SK-N-SH (cell line): Measurements from ENCODE around the gene SPOCK1. TPM values are rescaled to one million over a fixed set of nuclear protein-coding genes. Genes with fewer than 3 reads are reported as not detected.

ENCODE experiments used
- CTCF ChIA-PET: fragments of 300-600, 350-600 bp; formaldehyde crosslinking; extraction: SDS; loops from one replicate; lab custom pipeline; 2021; lab: Yijun Ruan, JAX
- POLR2A ChIA-PET: fragments of 350-600 bp; sonication (Branson Sonifier 250); formaldehyde crosslinking; extraction: SDS; loops from one replicate; lab custom pipeline; 2020; ENCODE audit warnings: antibody characterized with exemption, inconsistent platforms; lab: Yijun Ruan, JAX
- DNase-seq: peaks from one replicate; pipeline ENCODE4 v3.0.0; 2012
- H2AFZ ChIP-seq: fragments of 200-600 bp; sonication (generic); 2 replicates; pipeline ENCODE4 v1.8.1; 2016; ENCODE audit warnings: antibody characterized with exemption, mild to moderate bottlenecking, low read depth
- H3F3A ChIP-seq: fragments of 200-600 bp; sonication (generic); replicated peaks from 2 replicates; pipeline ENCODE3; 2016; ENCODE audit warnings: antibody characterized with exemption, mild to moderate bottlenecking; ENCODE audit not compliant: insufficient read depth
- H3K27ac ChIP-seq, 2 experiments: fragments of 200-500 bp in 1 of 2; fragments of 200-600 bp in 1 of 2; sonication (Bioruptor generic) in 1 of 2; sonication (generic), shearing (Covaris generic) in 1 of 2; 2 replicates each; pipeline versions ENCODE4 v1.5.1 to v1.6.1; 2014 to 2016; ENCODE audit warnings: low read depth in 2 of 2, inconsistent platforms in 1 of 2, low read length in 1 of 2, mild to moderate bottlenecking in 1 of 2, mixed read lengths in 1 of 2
- H3K27me3 ChIP-seq: fragments of 200-600 bp; sonication (generic), shearing (Covaris generic); 2 replicates; pipeline ENCODE4 v1.6.1; 2016; ENCODE audit warnings: mixed run types; ENCODE audit not compliant: insufficient read depth
- H3K36me3 ChIP-seq, 2 experiments: fragments of 200-500 bp in 1 of 2; fragments of 200-600 bp in 1 of 2; sonication (Bioruptor generic) in 1 of 2; sonication (generic) in 1 of 2; replicated peaks in 1 of 2; 2 replicates each; pipeline versions ENCODE3 to v1.5.1; 2014 to 2016; ENCODE audit warnings: low read length in 1 of 2, mild to moderate bottlenecking in 1 of 2; ENCODE audit not compliant: insufficient read depth in 2 of 2, control insufficient read depth in 1 of 2
- H3K4me1 ChIP-seq, 2 experiments: fragments of 200-500 bp in 1 of 2; fragments of 200-600 bp in 1 of 2; sonication (Bioruptor generic) in 1 of 2; sonication (generic), shearing (Covaris generic) in 1 of 2; 2 replicates each; pipeline versions ENCODE4 v1.5.1 to v1.6.1; 2014 to 2016; ENCODE audit warnings: low read depth in 1 of 2, low read length in 1 of 2, mixed run types in 1 of 2; ENCODE audit not compliant: insufficient read depth in 2 of 2, control insufficient read depth in 1 of 2
- H3K4me2 ChIP-seq: fragments of 200-600 bp; sonication (generic), shearing (Covaris generic); 2 replicates; pipeline ENCODE4 v1.6.1; 2017; ENCODE audit warnings: mixed run types
- H3K4me3 ChIP-seq, 2 experiments: fragments of 200-500 bp in 1 of 2; fragments of 200-600 bp in 1 of 2; sonication (Bioruptor generic) in 1 of 2; sonication (generic), shearing (Covaris generic) in 1 of 2; 2 replicates each; pipeline versions ENCODE4 v1.5.1 to v1.8.1; 2014 to 2016; ENCODE audit warnings: low read depth in 2 of 2, inconsistent platforms in 1 of 2, low read length in 1 of 2, mild to moderate bottlenecking in 1 of 2, mixed read lengths in 1 of 2, moderate library complexity in 1 of 2
- H3K79me2 ChIP-seq: fragments of 200-600 bp; sonication (generic); 2 replicates; pipeline ENCODE4 v1.8.1; 2017; ENCODE audit warnings: mild to moderate bottlenecking; ENCODE audit not compliant: insufficient read depth
- H3K9ac ChIP-seq: fragments of 200-600 bp; sonication (generic); 2 replicates; pipeline ENCODE4 v1.6.1; 2017; ENCODE audit warnings: mixed run types
- H3K9me2 ChIP-seq: fragments of 200-600 bp; sonication (generic); 2 replicates; pipeline ENCODE4 v1.6.1; 2017; ENCODE audit warnings: mixed run types
- H3K9me3 ChIP-seq: fragments of 200-600 bp; sonication (generic); 2 replicates; pipeline ENCODE4 v1.6.1; 2017; ENCODE audit warnings: mixed run types, mild to moderate bottlenecking, moderate library complexity
- H4K20me1 ChIP-seq: fragments of 200-600 bp; sonication (generic); 2 replicates; pipeline ENCODE4 v1.6.1; 2017; ENCODE audit warnings: mild to moderate bottlenecking, mixed run types; ENCODE audit not compliant: insufficient read depth
- CHD2 ChIP-seq: fragments of 150-350 bp; IDR thresholded peaks from 2 replicates; pipeline ENCODE4 v1.6.1; 2018; ENCODE audit warnings: low read length; ENCODE audit not compliant: partially characterized antibody
- ELF1 ChIP-seq: IDR thresholded peaks from 2 replicates; pipeline ENCODE4 v1.4.0; 2012
- FOXJ3 ChIP-seq: sonication (generic); formaldehyde crosslinking; IDR thresholded peaks from 2 replicates; pipeline ENCODE4 v1.5.1; 2020; ENCODE audit warnings: mild to moderate bottlenecking, missing genetic modification reagents
- FOXM1 ChIP-seq: IDR thresholded peaks from 2 replicates; pipeline ENCODE4 v1.4.0; 2012; ENCODE audit warnings: low read depth, mild to moderate bottlenecking
- JUND ChIP-seq: IDR thresholded peaks from 2 replicates; pipeline ENCODE4 v1.4.0; 2012
- MEF2A ChIP-seq: IDR thresholded peaks from 2 replicates; pipeline ENCODE4 v1.4.0; 2012; ENCODE audit warnings: low read depth, borderline replicate concordance
- MXI1 ChIP-seq: IDR thresholded peaks from 2 replicates; pipeline ENCODE4 v1.6.1; 2012; ENCODE audit warnings: mild to moderate bottlenecking, low read depth, low read length, improper control_type of control experiment
- NFIC ChIP-seq: IDR thresholded peaks from 2 replicates; pipeline ENCODE4 v1.4.0; 2012; ENCODE audit warnings: borderline replicate concordance
- POLR2AphosphoS5 ChIP-seq: IDR thresholded peaks from 2 replicates; pipeline ENCODE4 v1.6.1; 2012; ENCODE audit warnings: low read depth, low read length
- RXRA ChIP-seq: IDR thresholded peaks from 2 replicates; pipeline ENCODE4 v1.4.0; 2012; ENCODE audit warnings: low read depth, mild to moderate bottlenecking, borderline replicate concordance
- SMC3 ChIP-seq: IDR thresholded peaks from 2 replicates; pipeline ENCODE4 v1.6.1; 2012; ENCODE audit warnings: low read depth, low read length, improper control_type of control experiment
- TEAD4 ChIP-seq: IDR thresholded peaks from 2 replicates; pipeline ENCODE4 v1.4.0; 2012; ENCODE audit warnings: mild to moderate bottlenecking, borderline replicate concordance; ENCODE audit not compliant: insufficient read depth
- WGBS: methylation state at CpG from one replicate; pipeline ENCODE4 v1.1.6; 2017; ENCODE audit warnings: low lambda C conversion rate; 5-methylcytosine and 5-hydroxymethylcytosine counted together
- polyA plus RNA-seq, 3 experiments: library from polyadenylated mRNA; depleted of rRNA; stranded (reverse); fragments of >200 nt; gene quantifications; 2 replicates each; pipeline ENCODE4 v1.2.3, GENCODE V29; 2012
- TF ChIP-seq, protein P1 (sequence below): IDR thresholded peaks from 2 replicates; pipeline ENCODE4; 2012
- TF ChIP-seq, protein P2 (sequence below): IDR thresholded peaks from 2 replicates; pipeline ENCODE4 v1.4.0; 2012; ENCODE audit warnings: low read depth

Gene SPOCK1
- polyA plus RNA-seq, 1 of the 3 experiments (the other 2 are of a cell fraction): 11.3 TPM

DNA sequence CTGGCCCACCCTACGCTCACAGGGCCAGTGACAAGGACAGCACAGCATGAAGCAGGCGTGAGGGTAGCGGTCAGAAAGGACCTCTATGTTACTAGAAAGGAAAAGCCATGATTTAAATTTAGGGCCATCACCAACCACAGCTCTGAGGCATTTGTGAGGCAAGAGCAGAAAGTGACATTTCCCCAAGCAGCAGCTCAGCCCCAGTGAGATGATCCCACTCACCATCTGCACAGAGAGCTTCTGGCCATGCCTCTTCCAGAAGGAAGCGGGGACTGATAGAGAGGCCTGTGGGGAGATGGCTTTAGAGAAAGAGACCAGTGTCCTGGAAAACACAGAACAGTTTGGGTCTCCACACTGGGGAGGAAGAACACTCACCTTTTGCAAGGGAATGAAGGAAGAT, 413.9 kb downstream of the SPOCK1 start:
- H3K4me1 ChIP-seq: peaks cover 0 to 6% of the 10 kb centered on the region in 2 experiments; a peak in 1 of 4 replicates
- no peak for DNase-seq
- no peak overlapping the region for H3K4me3 ChIP-seq
- no peaks in the 10 kb centered on the region for H3K36me3 ChIP-seq
- no peaks in the 10 kb centered on the region for H3K27me3 ChIP-seq
- no peak overlapping the region for H2AFZ ChIP-seq
- H3K79me2 ChIP-seq: no peaks in the 10 kb centered on the region
- no peaks in the 10 kb centered on the region for H3F3A ChIP-seq
- CTCF ChIA-PET: interaction anchor here (1.0 to 5.6 kb wide), 2 partner anchors 10 to 315 kb away, joined by 3 to 30 read pairs; no protein-coding TSS in a partner anchor
- no peak overlapping the region for H3K27ac ChIP-seq
- POLR2A ChIA-PET: no interaction called here
- no peaks in the 10 kb centered on the region for H4K20me1 ChIP-seq
- no peak overlapping the region for H3K4me2 ChIP-seq
- H3K9ac ChIP-seq: no peak overlapping the region
- TF ChIP-seq TEAD4: no peak
- no peak for TF ChIP-seq RXRA
- TF ChIP-seq MEF2A: no peak
- no peak for TF ChIP-seq FOXJ3 (CRISPR knock-in tag)
- TF ChIP-seq ELF1: no peak
- TF ChIP-seq, protein P1, sequence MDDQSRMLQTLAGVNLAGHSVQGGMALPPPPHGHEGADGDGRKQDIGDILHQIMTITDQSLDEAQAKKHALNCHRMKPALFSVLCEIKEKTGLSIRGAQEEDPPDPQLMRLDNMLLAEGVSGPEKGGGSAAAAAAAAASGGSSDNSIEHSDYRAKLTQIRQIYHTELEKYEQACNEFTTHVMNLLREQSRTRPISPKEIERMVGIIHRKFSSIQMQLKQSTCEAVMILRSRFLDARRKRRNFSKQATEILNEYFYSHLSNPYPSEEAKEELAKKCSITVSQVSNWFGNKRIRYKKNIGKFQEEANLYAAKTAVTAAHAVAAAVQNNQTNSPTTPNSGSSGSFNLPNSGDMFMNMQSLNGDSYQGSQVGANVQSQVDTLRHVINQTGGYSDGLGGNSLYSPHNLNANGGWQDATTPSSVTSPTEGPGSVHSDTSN: no peak
- no peak for TF ChIP-seq POLR2AphosphoS5
- no peak for TF ChIP-seq JUND
- TF ChIP-seq FOXM1: no peak
- TF ChIP-seq, protein P2, sequence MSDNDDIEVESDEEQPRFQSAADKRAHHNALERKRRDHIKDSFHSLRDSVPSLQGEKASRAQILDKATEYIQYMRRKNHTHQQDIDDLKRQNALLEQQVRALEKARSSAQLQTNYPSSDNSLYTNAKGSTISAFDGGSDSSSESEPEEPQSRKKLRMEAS: no peak
- TF ChIP-seq MXI1: no peak
- TF ChIP-seq, all 33 proteins: peak for 0
- H3K9me2 ChIP-seq: no peaks in the 10 kb centered on the region
- H3K9me3 ChIP-seq: no peaks in the 10 kb centered on the region
- 56% methylated on average over 4 of the region's 4 CpGs for WGBS

DNA sequence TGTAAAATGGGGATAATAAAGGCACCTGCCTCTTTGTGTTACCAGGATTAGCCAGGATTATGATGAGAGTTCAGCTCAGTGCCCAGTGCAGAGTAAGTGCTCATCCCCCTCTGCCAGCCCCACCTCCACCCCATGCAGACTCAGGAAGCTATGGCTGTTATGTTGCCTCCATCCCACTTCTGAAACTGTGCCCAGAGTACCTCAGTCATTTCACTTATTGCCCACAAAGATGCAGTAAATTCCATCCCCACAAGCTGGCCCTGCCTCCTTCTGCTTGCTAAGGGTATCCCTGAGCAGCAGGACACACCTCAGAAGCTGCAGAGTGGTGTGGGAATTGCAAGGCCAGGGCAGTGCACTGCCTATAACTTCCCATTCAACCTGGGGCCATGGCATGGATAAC, 415.1 kb downstream of the SPOCK1 start:
- ChIA-PET CTCF (interaction anchor here (0.6 to 2.0 kb wide), 2 partner anchors 9 to 262 kb away, joined by 3 to 11 read pairs; no protein-coding TSS in a partner anchor), POLR2A (no interaction called here)
- DNase-seq: no peak
- H3K9me2 ChIP-seq: no peaks in the 10 kb centered on the region
- H2AFZ ChIP-seq: no peak overlapping the region
- H3K4me2 ChIP-seq: no peak overlapping the region
- no peaks in the 10 kb centered on the region for H4K20me1 ChIP-seq
- no peaks in the 10 kb centered on the region for H3K9me3 ChIP-seq
- no peaks in the 10 kb centered on the region for H3K79me2 ChIP-seq
- no peaks in the 10 kb centered on the region for H3F3A ChIP-seq
- H3K27me3 ChIP-seq: no peaks in the 10 kb centered on the region
- TF ChIP-seq NFIC (no peak), RXRA (no peak), MEF2A (no peak), CHD2 (no peak), ELF1 (no peak), SMC3 (no peak), FOXM1 (no peak)
- peaks cover 0 to 5% of the 10 kb centered on the region in 2 experiments; a peak in 1 of 4 replicates for H3K4me1 ChIP-seq
- no peaks in the 10 kb centered on the region for H3K36me3 ChIP-seq
- no peak overlapping the region for H3K9ac ChIP-seq
- H3K27ac ChIP-seq: no peak overlapping the region
- no peak overlapping the region for H3K4me3 ChIP-seq
